Nephron (organoid): ENCODE measurements around the gene SIMC1.

Experiments
- H3K27ac Mint-ChIP-seq, 3 experiments: 2 replicates each; pipeline ENCODE4 v1.8.0; 2020; ENCODE audit warnings: mixed read lengths in 3 of 3, mild to moderate bottlenecking in 2 of 3, moderate library complexity in 1 of 3
- H3K27me3 Mint-ChIP-seq: 2 replicates; pipeline ENCODE4 v1.8.0; 2021; ENCODE audit warnings: low read depth, mild to moderate bottlenecking, moderate library complexity, mixed read lengths
- H3K36me3 Mint-ChIP-seq: 2 replicates; pipeline ENCODE4 v1.8.0; 2020; ENCODE audit warnings: low read depth, mixed read lengths
- H3K4me1 Mint-ChIP-seq: 2 replicates; pipeline ENCODE4 v1.8.0; 2020; ENCODE audit warnings: mixed read lengths
- H3K4me3 Mint-ChIP-seq, 3 experiments: 2 replicates each; pipeline ENCODE4 v1.8.0; 2020; ENCODE audit warnings: mild to moderate bottlenecking in 3 of 3, mixed read lengths in 3 of 3, moderate library complexity in 2 of 3
- H3K9me3 Mint-ChIP-seq: 2 replicates; pipeline ENCODE4 v1.8.0; 2020; ENCODE audit warnings: mixed read lengths
- TF ChIP-seq, protein P1 (sequence below), 3 experiments: fragments of 200-600 bp; sonication (generic); IDR thresholded peaks; one replicate each; pipeline ENCODE4 v1.5.0; 2021; ENCODE audit warnings: antibody characterized with exemption in 3 of 3; ENCODE audit not compliant: unreplicated experiment in 3 of 3

The SIMC1 gene

DNA sequence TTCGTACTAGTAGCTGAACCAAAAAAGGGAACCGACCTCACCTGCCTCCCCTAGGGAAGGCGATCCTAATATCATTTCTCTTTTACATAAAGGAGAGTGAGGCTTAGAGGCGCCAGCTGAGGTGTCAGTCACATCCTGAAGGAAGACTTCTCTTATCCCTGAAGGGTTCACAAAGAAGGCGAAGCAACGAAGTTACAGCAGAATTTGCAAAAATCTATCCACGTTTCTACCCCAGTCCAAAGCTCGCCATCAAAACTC, 123.9 kb downstream of the SIMC1 start:
- H3K9me3 Mint-ChIP-seq: no peaks in the 10 kb centered on the region
- peaks cover 15% of the 10 kb centered on the region for H3K4me1 Mint-ChIP-seq
- TF ChIP-seq, protein P1, sequence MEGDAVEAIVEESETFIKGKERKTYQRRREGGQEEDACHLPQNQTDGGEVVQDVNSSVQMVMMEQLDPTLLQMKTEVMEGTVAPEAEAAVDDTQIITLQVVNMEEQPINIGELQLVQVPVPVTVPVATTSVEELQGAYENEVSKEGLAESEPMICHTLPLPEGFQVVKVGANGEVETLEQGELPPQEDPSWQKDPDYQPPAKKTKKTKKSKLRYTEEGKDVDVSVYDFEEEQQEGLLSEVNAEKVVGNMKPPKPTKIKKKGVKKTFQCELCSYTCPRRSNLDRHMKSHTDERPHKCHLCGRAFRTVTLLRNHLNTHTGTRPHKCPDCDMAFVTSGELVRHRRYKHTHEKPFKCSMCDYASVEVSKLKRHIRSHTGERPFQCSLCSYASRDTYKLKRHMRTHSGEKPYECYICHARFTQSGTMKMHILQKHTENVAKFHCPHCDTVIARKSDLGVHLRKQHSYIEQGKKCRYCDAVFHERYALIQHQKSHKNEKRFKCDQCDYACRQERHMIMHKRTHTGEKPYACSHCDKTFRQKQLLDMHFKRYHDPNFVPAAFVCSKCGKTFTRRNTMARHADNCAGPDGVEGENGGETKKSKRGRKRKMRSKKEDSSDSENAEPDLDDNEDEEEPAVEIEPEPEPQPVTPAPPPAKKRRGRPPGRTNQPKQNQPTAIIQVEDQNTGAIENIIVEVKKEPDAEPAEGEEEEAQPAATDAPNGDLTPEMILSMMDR (IDR thresholded peaks at IDR 0.05; ENCODE audit: unreplicated experiment in 3 of 3): no peak
- H3K27me3 Mint-ChIP-seq: peaks cover 22% of the 10 kb centered on the region
- H3K4me3 Mint-ChIP-seq: peak overlapping the region; percentile 98 to 99 (median 98)
- peaks cover 17% of the 10 kb centered on the region for H3K36me3 Mint-ChIP-seq
- peak overlapping the region in 1 of 3 experiments; percentile 79 for H3K27ac Mint-ChIP-seq

DNA sequence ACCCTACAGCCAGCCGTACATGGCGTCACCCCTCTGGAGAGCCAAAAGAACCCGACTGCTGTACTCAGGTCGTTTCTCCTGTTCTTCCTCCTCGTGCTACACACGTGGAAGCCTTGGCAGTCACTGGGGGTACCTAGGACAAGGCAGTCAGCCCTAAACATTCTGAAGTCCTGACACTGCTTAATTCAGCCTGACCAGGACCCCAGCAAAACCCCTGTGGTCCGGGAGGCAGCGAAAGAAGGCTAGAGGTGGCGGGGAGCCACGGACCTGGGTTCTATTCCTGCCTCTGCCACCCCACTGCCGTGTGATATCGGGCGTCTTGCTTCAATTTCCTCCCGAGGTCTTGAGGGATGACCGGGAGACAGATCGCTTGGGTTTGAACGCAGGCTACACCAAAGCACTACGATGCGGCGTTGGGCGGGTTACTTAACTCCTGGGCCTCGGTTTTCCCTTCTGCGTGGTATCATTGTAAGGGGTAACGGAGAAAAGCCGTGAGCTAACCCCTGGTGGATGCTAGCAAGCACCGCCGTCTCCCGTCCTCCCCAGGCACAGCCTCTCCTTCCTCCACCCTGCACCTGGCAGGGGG, 126.6 kb downstream of the SIMC1 start:
- Mint-ChIP-seq H3K4me3 (peak overlapping the region; percentile 76 to 81 (median 79)), H3K27ac (peak overlapping the region in 1 of 3 experiments; percentile 51), H3K4me1 (peaks cover 13% of the 10 kb centered on the region), H3K9me3 (no peaks in the 10 kb centered on the region), H3K36me3 (peaks cover 24% of the 10 kb centered on the region), H3K27me3 (peaks cover 22% of the 10 kb centered on the region)
- TF ChIP-seq, protein P1 (IDR thresholded peaks at IDR 0.05; ENCODE audit: unreplicated experiment in 3 of 3): no peak

DNA sequence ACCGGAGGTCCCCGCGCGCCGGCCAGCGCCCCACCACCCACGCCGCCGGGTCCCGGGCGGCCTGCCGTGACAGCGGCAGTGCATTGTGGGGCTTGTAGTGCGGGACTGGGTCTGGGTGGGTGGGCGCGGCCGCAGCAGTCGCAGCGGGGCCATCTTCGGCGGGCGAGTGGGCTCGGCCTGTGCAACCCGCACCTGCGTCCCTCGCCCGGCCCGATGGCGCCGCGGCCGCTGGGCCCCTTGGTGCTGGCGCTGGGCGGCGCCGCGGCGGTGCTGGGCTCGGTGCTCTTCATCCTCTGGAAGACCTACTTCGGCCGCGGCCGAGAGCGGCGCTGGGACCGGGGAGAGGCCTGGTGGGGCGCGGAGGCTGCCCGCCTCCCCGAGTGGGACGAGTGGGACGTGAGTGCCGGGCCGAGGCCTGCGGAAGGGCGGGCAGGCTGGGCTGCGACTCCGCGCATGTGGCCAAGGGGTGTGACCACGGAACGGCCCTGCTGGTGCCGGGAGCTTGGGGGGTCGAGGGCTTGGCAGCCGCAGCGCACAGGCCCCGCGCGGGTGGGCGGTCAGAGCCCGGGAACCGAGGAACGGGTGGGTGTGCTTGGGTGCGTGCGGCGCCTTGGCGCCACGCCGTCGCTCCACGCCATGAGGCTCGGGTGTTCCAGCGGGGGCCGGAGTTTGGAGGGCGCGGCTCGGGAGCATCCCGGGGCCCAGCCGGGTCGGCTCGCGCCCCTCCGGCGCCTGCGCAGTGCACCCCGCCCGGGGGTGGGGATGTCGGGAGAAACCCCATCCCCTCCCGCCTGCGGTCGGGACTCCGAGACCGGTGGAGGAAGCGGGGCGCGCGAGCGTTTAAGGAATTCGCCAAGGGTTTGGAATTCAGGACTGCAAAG, 127.4 kb downstream of the SIMC1 start, which contains the start of gene ARL10:
TSS of gene ARL10 (plus strand) at position 137 of the 881 bp plus-strand sequence. CDS start at position 214, 77 bp downstream.
- peaks cover 31% of the 10 kb centered on the region for H3K36me3 Mint-ChIP-seq

DNA sequence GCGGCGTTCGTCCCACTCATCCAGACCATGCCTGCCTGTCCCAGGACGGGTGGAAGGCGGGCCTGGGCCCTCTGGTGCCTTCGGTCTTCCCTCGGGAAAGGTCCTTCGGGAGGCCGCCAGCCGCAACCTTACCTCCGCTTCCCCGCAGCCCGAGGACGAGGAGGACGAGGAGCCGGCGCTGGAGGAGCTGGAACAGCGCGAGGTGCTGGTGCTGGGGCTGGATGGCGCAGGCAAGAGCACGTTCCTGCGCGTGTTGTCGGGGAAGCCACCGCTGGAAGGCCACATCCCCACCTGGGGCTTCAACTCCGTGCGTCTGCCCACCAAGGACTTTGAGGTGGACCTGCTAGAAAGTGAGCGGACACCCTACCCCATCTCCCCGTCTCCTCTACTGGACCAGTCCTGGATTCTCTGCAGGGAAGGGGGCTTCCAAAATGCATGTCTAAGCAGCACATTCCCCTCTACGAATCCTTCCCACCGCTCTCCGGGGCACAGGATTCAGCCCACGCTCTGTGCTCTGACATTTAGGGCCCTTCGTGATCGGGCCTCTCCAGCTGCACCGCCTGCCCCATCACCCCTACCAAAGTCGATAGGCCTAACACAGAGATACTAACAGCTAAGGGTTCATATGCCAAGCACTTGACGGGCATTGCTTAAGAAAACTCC, 128.1 kb downstream of the SIMC1 start:
- Mint-ChIP-seq H3K36me3 (peaks cover 38% of the 10 kb centered on the region), H3K27ac (peak overlapping the region in 1 of 3 experiments; percentile 55), H3K9me3 (no peaks in the 10 kb centered on the region), H3K4me3 (peak overlapping the region; percentile 76 to 89 (median 87)), H3K4me1 (peaks cover 12% of the 10 kb centered on the region), H3K27me3 (peaks cover 22% of the 10 kb centered on the region)
- TF ChIP-seq, protein P1 (IDR thresholded peaks at IDR 0.05; ENCODE audit: unreplicated experiment in 3 of 3): no peak

More for the DNA sequence above, 127.4 kb downstream of the SIMC1 start, which contains the start of gene ARL10:
- Mint-ChIP-seq H3K9me3 (no peaks in the 10 kb centered on the region), H3K4me3 (peak within 1 kb of the TSS; percentile 76 to 89 (median 87)), H3K27me3 (peaks cover 22% of the 10 kb centered on the region), H3K27ac (peak within 1 kb of the TSS in 1 of 3 experiments; percentile 51), H3K4me1 (peaks cover 12% of the 10 kb centered on the region)
- TF ChIP-seq, protein P1 (IDR thresholded peaks at IDR 0.05; ENCODE audit: unreplicated experiment in 3 of 3): no peak

DNA sequence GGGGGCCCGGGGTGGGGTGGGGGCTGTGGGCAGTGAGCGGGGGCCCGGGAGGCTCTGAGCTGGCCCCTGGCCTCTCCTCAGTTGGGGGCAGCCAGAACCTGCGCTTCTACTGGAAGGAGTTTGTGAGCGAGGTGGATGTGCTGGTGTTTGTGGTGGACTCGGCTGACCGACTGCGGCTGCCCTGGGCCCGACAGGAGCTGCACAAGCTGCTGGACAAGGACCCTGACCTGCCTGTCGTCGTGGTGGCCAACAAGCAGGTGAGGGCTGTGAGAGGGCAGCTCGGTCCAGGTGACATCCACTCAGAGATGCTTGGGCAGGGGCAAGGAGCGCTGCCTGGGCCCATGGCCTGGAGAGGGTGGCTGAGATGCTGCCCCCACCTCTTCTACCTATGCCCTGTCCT, 130.5 kb downstream of the SIMC1 start:
- Mint-ChIP-seq H3K4me3 (peak overlapping the region; percentile 36 to 57 (median 45)), H3K27ac (no peak overlapping the region), H3K27me3 (peaks cover 8% of the 10 kb centered on the region), H3K36me3 (peaks cover 38% of the 10 kb centered on the region), H3K4me1 (peaks cover 8% of the 10 kb centered on the region), H3K9me3 (no peaks in the 10 kb centered on the region)
- TF ChIP-seq, protein P1 (IDR thresholded peaks at IDR 0.05; ENCODE audit: unreplicated experiment in 3 of 3): no peak
